ENCODE data around the gene WDR59.

GRCh38 chr16:75007443-75007842, 22.5 kb upstream of the WDR59 start:
- TF ChIP-seq POLR2A (IDR thresholded peaks at IDR 0.05) (no peak), CTCF (IDR thresholded peaks at IDR 0.05) (no peak)
